Heart left ventricle (tissue), 16 donors: ENCODE data around the gene CAMTA1. TPM values are rescaled to one million over a fixed set of nuclear protein-coding genes. Genes with fewer than 3 reads are reported as not detected.

Source experiments
- ATAC-seq, 4 donors: fragments of 200-7000 bp; cut with Tn5 transposase; one replicate each; pipeline ENCODE4 v1.9.1; 2020 to 2022; ENCODE audit warnings: moderate library complexity in 4 of 4, mild to moderate bottlenecking in 3 of 4, moderate number of reproducible peaks in 1 of 4
- DNase-seq, 5 donors: peaks; one replicate each; pipeline ENCODE4 v3.0.0-alpha.2; 2020
- H3K27ac ChIP-seq, 12 donors: fragments of 200-600 bp; sonication (generic) in 4 of 12; one replicate each; pipeline versions ENCODE4 v1.5.0 to v1.8.0; 2016 to 2022; ENCODE audit warnings: mild to moderate bottlenecking in 2 of 12
- H3K27me3 ChIP-seq, 9 donors: fragments of 200-600 bp; sonication (generic) in 2 of 9; one replicate each; pipeline versions ENCODE4 v1.5.1 to v1.8.0; 2016 to 2022; ENCODE audit warnings: mild to moderate bottlenecking in 3 of 9
- H3K36me3 ChIP-seq, 9 donors: fragments of 200-600 bp; sonication (generic) in 2 of 9; one replicate each; pipeline versions ENCODE4 v1.5.0 to v1.8.0; 2018 to 2022; ENCODE audit warnings: mild to moderate bottlenecking in 2 of 9
- H3K4me1 ChIP-seq, 12 donors: fragments of 200-600 bp; sonication (generic) in 4 of 12; one replicate each; pipeline versions ENCODE4 v1.5.0 to v1.8.0; 2016 to 2022; ENCODE audit warnings: mild to moderate bottlenecking in 3 of 12
- H3K4me3 ChIP-seq, 12 donors: fragments of 200-600 bp; sonication (generic) in 4 of 12; one replicate each; pipeline versions ENCODE4 v1.5.0 to v1.8.0; 2017 to 2022; ENCODE audit warnings: mild to moderate bottlenecking in 9 of 12, moderate library complexity in 4 of 12
- H3K9me3 ChIP-seq, 12 donors: fragments of 200-600 bp; sonication (generic) in 4 of 12; one replicate each; pipeline versions ENCODE4 v1.5.0 to v1.8.0; 2016 to 2022; ENCODE audit warnings: mild to moderate bottlenecking in 1 of 12
- CTCF ChIP-seq, 12 donors: fragments of 200-600 bp; sonication (generic) in 4 of 12; IDR thresholded peaks; one replicate each; pipeline versions ENCODE4 v1.5.0 to v1.8.0; 2018 to 2022; ENCODE audit warnings: antibody characterized with exemption in 12 of 12, mild to moderate bottlenecking in 5 of 12
- POLR2A ChIP-seq, 2 donors: fragments of 450-650 bp; IDR thresholded peaks; one replicate each; pipeline ENCODE4 v1.6.1; 2017; ENCODE audit warnings: antibody characterized with exemption in 2 of 2, mild to moderate bottlenecking in 2 of 2, moderate library complexity in 2 of 2
- WGBS, 4 donors: extraction: QIAGEN DNeasy Blood & Tissue Kit in 2 of 4; methylation state at CpG; one replicate each; pipeline versions ENCODE4 v1.1.5 to v1.1.7; 2013 to 2018; 5-methylcytosine and 5-hydroxymethylcytosine counted together
- intact Hi-C, 10 donors: fragments of 100-400 bp; cut with DNase I; formaldehyde crosslinking; loops; one replicate each; pipeline versions ENCODE4 v1.11.1 to v1.14.2; 2022
- polyA plus RNA-seq, 2 donors: library from polyadenylated mRNA; stranded (reverse); fragments of 200-250 nt; gene quantifications; one replicate each; pipeline ENCODE4 v1.2.3, GENCODE V29; 2013
- total RNA-seq, 9 donors: library from RNA; depleted of rRNA in 2 of 9; stranded (reverse); fragments of >200 nt in 2 of 9; fragmentation: NEBNext Ultra II Directional in 3 of 9; extraction: Animal tissue kit (Norgen Biotek cat#: 25700) in 3 of 9; gene quantifications; one replicate each; pipeline versions ENCODE4 v1.1.0 to v1.2.4, GENCODE V29; 2016 to 2023
- donor health status: ischemic (EF 13 %, LVEDD 7.1; RV severe dilation, severe dysfunction).
- donor health status: healthy with polysubstance abuse.
- donor health status: DM: no; HTN: yes; CAD: no.
- donor health status: DM: no; HTN: no; CAD: no.
- donor health status: ischemic (EF 25% LVEDD 6.9; RV normal size, moderate dysfunction).
- donor health status: ischemic (EF 25% LVEDD 5.7; RV mildly dilated, moderate dysfunction).
- donor health status: healthy.
- donor health status: DM: yes; HTN: yes; CAD: no.
- donor health status: ischemic (EF 35%, LVEDD 5.7; RV mildly dilated, moderate dysfunction).
- donor health status: nonischemic (EF 11% LVEDD 7.7; RV severe dilation, severe dysfunction).
- donor health status: DM: yes; HTN: yes; CAD: no.
- donor health status: PGD.
- donor health status: ischemic (EF 29% LVEDD 5.4; RV normal size, mild dysfunction).
- donor health status: nonischemic (EF 23%, LVEDD 6.1; RV moderate dilation, normal function).

Gene CAMTA1
- total and polyA plus RNA-seq, 11 donors, result 114 to 303 (median 137) TPM

GRCh38 chr1:6942990-6943389, 157.7 kb downstream of the CAMTA1 start:
- intact Hi-C loops, result no loop called here
- no peaks in the 10 kb centered on the region for H3K4me1 ChIP-seq
- no peak overlapping the region for H3K27ac ChIP-seq
- TF ChIP-seq POLR2A (IDR thresholded peaks at IDR 0.05) (no peak), CTCF (IDR thresholded peaks at IDR 0.05) (no peak)
- no peak overlapping the region for H3K4me3 ChIP-seq
- WGBS, 4 donors, result 76 to 83% (median 80%) methylated on average over 9 of the region's 9 CpGs
- H3K9me3 ChIP-seq, result no peaks in the 10 kb centered on the region
- H3K36me3 ChIP-seq, result no peaks in the 10 kb centered on the region
- ATAC-seq (no peak), DNase-seq (no peak)
- no peaks in the 10 kb centered on the region for H3K27me3 ChIP-seq

- no peaks in the 10 kb centered on the region for H3K9me3 ChIP-seq
- DNase-seq (no peak), ATAC-seq (no peak)
- H3K4me3 ChIP-seq, result no peak overlapping the region
- H3K36me3 ChIP-seq, result no peaks in the 10 kb centered on the region
- no peaks in the 10 kb centered on the region for H3K4me1 ChIP-seq
- H3K27ac ChIP-seq, result no peak overlapping the region
- TF ChIP-seq POLR2A (IDR thresholded peaks at IDR 0.05) (no peak), CTCF (IDR thresholded peaks at IDR 0.05) (no peak)
- intact Hi-C loops, result no loop called here
- 89 to 91% (median 90%) methylated on average over 9 of the region's 9 CpGs for WGBS, 4 donors
- H3K27me3 ChIP-seq, result no peaks in the 10 kb centered on the region
These were observed 159.2 kb downstream of the CAMTA1 start for GRCh38 chr1:6944434-6944833.

DNA sequence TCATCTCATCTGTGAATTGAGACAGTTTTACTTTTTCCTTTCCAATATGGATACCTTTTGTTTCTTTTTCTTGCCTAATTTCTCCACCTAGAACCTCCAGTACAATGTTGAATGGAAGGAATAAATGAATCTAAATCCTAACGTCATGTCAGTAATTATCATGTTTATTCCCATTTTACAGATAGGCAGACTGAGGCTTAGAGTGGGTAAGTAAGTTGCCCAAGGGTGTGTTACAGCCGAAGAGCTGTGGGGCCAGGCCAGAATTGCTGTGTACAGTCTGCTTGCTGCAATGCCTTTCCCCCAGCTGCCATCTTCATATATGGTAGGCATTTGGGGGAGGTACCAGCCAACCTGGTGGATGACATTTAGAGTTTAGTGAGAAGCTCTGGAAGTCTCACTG, 162.7 kb downstream of the CAMTA1 start:
- TF ChIP-seq CTCF (IDR thresholded peaks at IDR 0.05) (no peak), POLR2A (IDR thresholded peaks at IDR 0.05) (no peak)
- WGBS, 4 donors, result 85 to 96% (median 90%) methylated on average over 2 of the region's 2 CpGs
- intact Hi-C loops, result no loop called here

GRCh38 chr1:6948416-6948815, 163.2 kb downstream of the CAMTA1 start:
- Histone ChIP-seq H3K4me1 (no peaks in the 10 kb centered on the region), H3K27ac (no peak overlapping the region), H3K4me3 (no peak overlapping the region), H3K36me3 (no peaks in the 10 kb centered on the region), H3K9me3 (no peaks in the 10 kb centered on the region), H3K27me3 (no peaks in the 10 kb centered on the region)
- DNase-seq (no peak), ATAC-seq (no peak)
- intact Hi-C loops, result no loop called here
- WGBS, 4 donors, result 66 to 78% (median 69%) methylated on average over 3 of the region's 3 CpGs
- no peak for TF ChIP-seq POLR2A (IDR thresholded peaks at IDR 0.05)
- TF ChIP-seq CTCF (IDR thresholded peaks at IDR 0.05), result no peak

More for the DNA sequence above, 162.7 kb downstream of the CAMTA1 start:
- Histone ChIP-seq H3K27me3 (no peaks in the 10 kb centered on the region), H3K4me3 (no peak overlapping the region), H3K9me3 (no peaks in the 10 kb centered on the region), H3K27ac (no peak overlapping the region), H3K4me1 (no peaks in the 10 kb centered on the region), H3K36me3 (no peaks in the 10 kb centered on the region)
- DNase-seq, result no peak
- no peak for ATAC-seq
